SK-N-MC (cell line): Measurements from ENCODE around the gene SRGAP3.

Experiments used
- EZH2 ChIP-seq: fragments of 200-600 bp; sonication (generic); IDR thresholded peaks from one replicate; pipeline ENCODE4 v1.6.1; 2017; ENCODE audit warnings: antibody characterized with exemption
- POLR2AphosphoS5 ChIP-seq: IDR thresholded peaks from 2 replicates; pipeline ENCODE4 v1.6.1; 2012; ENCODE audit warnings: mild to moderate bottlenecking, low read depth, low read length, borderline replicate concordance

DNA sequence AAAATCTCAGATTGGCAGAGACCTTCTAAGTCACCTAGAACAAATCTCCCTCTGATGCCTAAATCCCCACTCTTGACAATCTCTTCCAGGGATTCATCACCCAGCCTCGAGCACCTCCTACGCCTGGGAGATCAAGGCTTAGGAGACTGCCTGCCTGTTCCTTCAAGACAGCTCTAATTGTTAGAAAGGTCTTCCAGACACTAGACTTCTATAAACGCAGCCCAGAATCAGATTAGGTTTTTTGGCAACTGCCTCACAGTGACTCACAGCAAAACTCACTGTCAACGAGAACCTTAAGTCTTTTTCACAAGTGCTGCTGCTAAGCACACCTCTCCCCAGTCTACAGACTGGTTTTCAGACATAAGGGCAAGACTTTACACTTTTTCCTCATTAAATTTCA, 23.1 kb downstream of the SRGAP3 start:
- TF ChIP-seq EZH2 (no peak), POLR2AphosphoS5 (no peak)
